Measurements from ENCODE around the gene RPLP2. TPM values are rescaled to one million over a fixed set of nuclear protein-coding genes. Genes with fewer than 3 reads are reported as not detected.
A peak's percentile ranks its signal among the peaks of the same experiment; 100 is the strongest.

Gene RPLP2
- total and polyA plus RNA-seq, 8 donors = 761 to 1,687 (median 1,137) TPM

DNA sequence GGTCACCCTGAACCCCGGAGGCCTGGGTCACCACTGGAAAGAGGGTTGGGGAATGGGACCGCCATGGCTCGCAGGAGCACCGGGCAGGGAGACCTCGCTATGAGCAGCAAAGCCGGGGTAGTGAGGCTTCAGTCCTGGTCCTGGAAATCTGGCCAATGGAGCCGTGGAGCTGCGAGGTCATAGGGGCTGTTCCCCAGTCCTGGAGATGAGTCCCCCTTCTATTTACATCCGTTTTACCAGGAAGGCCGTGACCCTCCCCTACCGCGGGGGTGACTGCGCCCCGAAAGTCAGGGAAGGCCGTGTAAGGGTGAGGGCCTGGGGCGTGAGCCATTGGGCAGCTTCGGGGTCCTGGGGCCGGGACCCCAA is 5.2 kb upstream of the RPLP2 start:
- intact Hi-C loops (cut with DNase I) = no loop called here
- FAIRE-seq (no peak), DNase-seq (peak in 2 of 6 donors; percentile 43 to 76), ATAC-seq (no peak)
- Histone ChIP-seq H3K27ac (peak overlapping the region; percentile 66 to 87 (median 78)), H3K4me3 (peak overlapping the region; percentile 40 to 62 (median 54)), H3K4me1 (peaks cover 7 to 16% (median 12%) of the 10 kb centered on the region in 3 donors), H3K27me3 (no peaks in the 10 kb centered on the region), H3K36me3 (no peaks in the 10 kb centered on the region), H3K9me3 (no peaks in the 10 kb centered on the region)
- TF ChIP-seq, protein P1, sequence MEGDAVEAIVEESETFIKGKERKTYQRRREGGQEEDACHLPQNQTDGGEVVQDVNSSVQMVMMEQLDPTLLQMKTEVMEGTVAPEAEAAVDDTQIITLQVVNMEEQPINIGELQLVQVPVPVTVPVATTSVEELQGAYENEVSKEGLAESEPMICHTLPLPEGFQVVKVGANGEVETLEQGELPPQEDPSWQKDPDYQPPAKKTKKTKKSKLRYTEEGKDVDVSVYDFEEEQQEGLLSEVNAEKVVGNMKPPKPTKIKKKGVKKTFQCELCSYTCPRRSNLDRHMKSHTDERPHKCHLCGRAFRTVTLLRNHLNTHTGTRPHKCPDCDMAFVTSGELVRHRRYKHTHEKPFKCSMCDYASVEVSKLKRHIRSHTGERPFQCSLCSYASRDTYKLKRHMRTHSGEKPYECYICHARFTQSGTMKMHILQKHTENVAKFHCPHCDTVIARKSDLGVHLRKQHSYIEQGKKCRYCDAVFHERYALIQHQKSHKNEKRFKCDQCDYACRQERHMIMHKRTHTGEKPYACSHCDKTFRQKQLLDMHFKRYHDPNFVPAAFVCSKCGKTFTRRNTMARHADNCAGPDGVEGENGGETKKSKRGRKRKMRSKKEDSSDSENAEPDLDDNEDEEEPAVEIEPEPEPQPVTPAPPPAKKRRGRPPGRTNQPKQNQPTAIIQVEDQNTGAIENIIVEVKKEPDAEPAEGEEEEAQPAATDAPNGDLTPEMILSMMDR (IDR thresholded peaks at IDR 0.05) = no peak
- 9 to 11% methylated on average over 18 of the region's 18 CpGs for WGBS, 2 donors

DNA sequence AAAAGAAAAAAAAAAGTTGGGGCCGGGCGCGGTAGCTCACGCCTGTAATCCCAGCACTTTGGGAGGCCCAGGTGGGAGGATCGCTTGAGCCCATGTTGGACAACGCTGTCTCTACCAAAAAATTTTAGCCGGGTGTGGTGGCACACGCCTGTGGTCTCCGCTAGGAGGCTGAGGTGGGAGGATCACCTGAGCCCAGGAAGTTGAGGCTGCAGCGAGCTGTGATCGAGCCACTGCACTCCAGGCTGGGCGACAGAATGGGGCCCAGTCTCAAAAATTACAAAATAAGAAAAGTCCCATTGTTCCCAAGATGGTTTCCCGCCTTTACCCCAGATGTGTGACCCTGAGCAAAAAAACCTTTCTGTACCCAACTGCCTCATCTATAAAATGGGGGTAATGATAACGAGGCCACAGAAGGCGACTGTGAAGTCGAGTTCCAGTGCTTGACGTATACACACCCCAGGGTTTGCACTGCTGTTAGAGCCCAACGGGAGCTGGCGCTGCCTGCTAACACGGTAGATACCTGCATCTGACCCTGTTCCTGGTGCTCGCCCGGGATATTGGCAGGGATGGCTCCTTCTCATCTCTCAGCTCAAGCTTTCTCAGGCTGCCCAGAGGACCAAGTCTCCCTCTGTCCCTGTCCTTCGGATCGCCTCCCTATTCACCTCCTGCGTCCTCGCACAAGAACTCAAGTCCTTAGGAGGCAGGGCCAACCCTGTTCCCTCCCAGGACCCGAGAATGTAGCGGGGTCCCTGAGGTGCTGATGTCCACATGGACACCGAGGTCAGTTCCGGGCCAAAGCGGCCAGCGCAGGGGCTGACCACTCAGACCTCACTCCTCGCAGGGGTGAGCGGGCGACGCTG is 1.1 kb upstream of the RPLP2 start:
- DNase-seq (no peak), ATAC-seq (peak in 1 of 4 donors; percentile 0), FAIRE-seq (no peak)
- H3K4me1 ChIP-seq = peaks cover 7 to 28% (median 18%) of the 10 kb centered on the region in 3 donors
- intact Hi-C loops (cut with DNase I) = no loop called here
- peak overlapping the region; percentile 90 to 100 (median 94) for H3K4me3 ChIP-seq
- 30 to 33% methylated on average over 36 of the region's 36 CpGs for WGBS, 2 donors
- H3K27me3 ChIP-seq = no peaks in the 10 kb centered on the region
- H3K36me3 ChIP-seq = peaks cover 0 to 16% (median 13%) of the 10 kb centered on the region in 3 donors
- TF ChIP-seq, protein P1 (IDR thresholded peaks at IDR 0.05) = no peak
- no peaks in the 10 kb centered on the region for H3K9me3 ChIP-seq
- H3K27ac ChIP-seq = peak overlapping the region; percentile 69 to 97 (median 94)

DNA sequence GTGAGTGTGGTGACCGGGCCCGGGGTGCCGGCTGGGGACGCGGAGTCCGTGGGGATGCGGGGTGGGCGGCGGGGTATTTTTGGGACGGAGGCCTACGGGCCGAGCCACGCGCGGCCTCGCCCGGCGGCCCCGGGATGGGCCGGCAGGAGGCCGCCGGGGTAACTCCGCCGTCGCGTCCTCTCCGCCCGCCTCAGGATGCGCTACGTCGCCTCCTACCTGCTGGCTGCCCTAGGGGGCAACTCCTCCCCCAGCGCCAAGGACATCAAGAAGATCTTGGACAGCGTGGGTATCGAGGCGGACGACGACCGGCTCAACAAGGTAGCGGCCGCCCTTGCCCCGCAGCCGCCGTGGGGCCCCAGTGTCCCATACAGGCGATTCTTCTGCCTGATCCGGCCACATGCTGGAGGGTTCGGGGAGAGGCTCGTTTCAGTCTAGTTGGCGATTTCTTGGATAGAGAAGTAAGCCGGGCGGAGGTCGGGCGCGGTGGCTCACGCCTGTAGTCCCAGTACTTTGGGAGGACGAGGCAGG is 337 bp downstream of the RPLP2 start:
- 0 to 1% methylated on average over 29 to 55 of the region's 55 CpGs for WGBS, 2 donors

DNA sequence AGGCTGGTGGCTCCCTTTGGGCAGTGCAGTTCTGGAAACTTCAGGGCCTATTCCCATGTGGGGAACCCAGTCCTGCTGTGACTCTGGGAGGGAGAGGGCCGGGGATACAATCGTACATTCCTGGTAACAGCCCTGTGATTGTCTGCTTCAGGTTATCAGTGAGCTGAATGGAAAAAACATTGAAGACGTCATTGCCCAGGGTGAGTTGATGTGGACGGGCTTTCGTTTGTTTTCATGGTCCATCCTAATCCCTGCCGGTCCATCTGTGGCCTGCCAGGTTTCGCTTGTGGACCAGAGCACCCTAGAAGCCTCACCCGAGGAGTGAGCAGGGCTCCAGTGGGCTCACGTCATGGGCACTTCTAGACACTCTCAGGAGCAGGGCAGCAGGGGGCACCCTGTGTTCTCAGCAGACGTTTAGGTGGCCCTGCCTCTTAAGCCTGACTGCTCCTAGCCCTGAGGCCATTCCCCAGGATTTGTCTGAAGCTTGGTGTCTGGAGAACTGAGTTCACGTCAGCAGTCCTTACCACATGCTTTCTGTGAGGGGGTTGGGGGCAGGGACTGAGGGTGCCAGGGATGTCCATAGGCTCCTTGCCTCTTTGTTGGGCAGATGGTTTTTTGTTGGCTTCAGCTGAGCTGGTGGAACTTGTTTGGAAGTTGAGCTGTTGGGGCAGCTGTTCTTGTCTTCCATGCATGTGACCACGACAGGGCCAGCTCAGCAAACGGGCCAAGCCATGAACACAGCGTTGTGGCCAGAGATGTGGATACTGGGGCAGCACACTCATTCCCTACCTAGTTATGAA is 1.9 kb downstream of the RPLP2 start:
- Histone ChIP-seq H3K36me3 (peaks cover 0 to 18% (median 13%) of the 10 kb centered on the region in 3 donors), H3K27ac (no peak overlapping the region), H3K4me3 (peak overlapping the region in 1 of 4 donors; percentile 90), H3K9me3 (no peaks in the 10 kb centered on the region), H3K4me1 (peaks cover 4 to 20% (median 11%) of the 10 kb centered on the region in 3 donors), H3K27me3 (no peaks in the 10 kb centered on the region)
- DNase-seq (peak in 1 of 6 donors; percentile 48), FAIRE-seq (no peak), ATAC-seq (no peak)
- TF ChIP-seq, protein P1 (IDR thresholded peaks at IDR 0.05) = no peak
- 55 to 57% methylated on average over 14 of the region's 14 CpGs for WGBS, 2 donors
- intact Hi-C loops (cut with DNase I) = no loop called here

More for the DNA sequence above, 337 bp downstream of the RPLP2 start:
- Histone ChIP-seq H3K9me3 (no peaks in the 10 kb centered on the region), H3K27ac (peak overlapping the region; percentile 69 to 97 (median 94)), H3K4me1 (peaks cover 4 to 20% (median 11%) of the 10 kb centered on the region in 3 donors), H3K4me3 (peak overlapping the region; percentile 90 to 100 (median 94)), H3K27me3 (no peaks in the 10 kb centered on the region), H3K36me3 (peaks cover 0 to 18% (median 13%) of the 10 kb centered on the region in 3 donors)
- ATAC-seq (peak in 3 of 4 donors; percentile 0 to 13 (median 1)), DNase-seq (peak in 1 of 6 donors; percentile 77), FAIRE-seq (no peak)
- intact Hi-C loops (cut with DNase I) = no loop called here
- TF ChIP-seq, protein P1 (IDR thresholded peaks at IDR 0.05) = no peak

All from pancreas (tissue), 10 donors.